ENCODE results near the gene CD300LD. TPM values are rescaled to one million over a fixed set of nuclear protein-coding genes. Genes with fewer than 3 reads are reported as not detected.

Gene CD300LD
- total and polyA plus RNA-seq, 4 experiments from 2014 or later = not detected

GRCh38 chr17:74619077-74619673, 27.1 kb upstream of the CD300LD start:
- no peak overlapping the region for H3K27ac ChIP-seq (ENCODE audit: low read depth, low read length)
- Mint-ChIP-seq H3K4me1 (peaks cover 0 to 1% (median 0%) of the 10 kb centered on the region in 4 donors), H3K9me3 (peaks cover 0 to 3% (median 0%) of the 10 kb centered on the region in 8 donors), H3K4me3 (no peak overlapping the region), H3K27ac (no peak overlapping the region), H3K36me3 (no peaks in the 10 kb centered on the region), H3K27me3 (peaks cover 24 to 43% of the 10 kb centered on the region in 2 donors)
- ChIA-PET POLR2A (ENCODE audit: partially characterized antibody) (no interaction called here), CTCF (ENCODE audit: partially characterized antibody) (no interaction called here)
- H3K4me3 ChIP-seq (ENCODE audit: low read length in 2 of 2) = no peak overlapping the region
- intact Hi-C loops (cut with micrococcal nuclease) = no loop called here
- no peaks in the 10 kb centered on the region for H3K9me3 ChIP-seq (ENCODE audit: control insufficient read depth in 1 of 2, low read length in 2 of 2)
- no peaks in the 10 kb centered on the region for H3K27me3 ChIP-seq (ENCODE audit: insufficient read depth, low read length)
- no peak for DNase-seq
- no peaks in the 10 kb centered on the region for H3K36me3 ChIP-seq (ENCODE audit: insufficient read depth, low read length)
- H3K4me1 ChIP-seq (ENCODE audit: insufficient read depth, low read length) = no peaks in the 10 kb centered on the region

GRCh38 chr17:74618451-74618850, 26.4 kb upstream of the CD300LD start:
- intact Hi-C loops (cut with micrococcal nuclease) = no loop called here
- Mint-ChIP-seq H3K27me3 (peaks cover 26 to 40% of the 10 kb centered on the region in 2 donors), H3K4me1 (peaks cover 0 to 1% (median 0%) of the 10 kb centered on the region in 4 donors), H3K27ac (no peak overlapping the region), H3K9me3 (peaks cover 0 to 3% (median 0%) of the 10 kb centered on the region in 8 donors), H3K36me3 (no peaks in the 10 kb centered on the region), H3K4me3 (no peak overlapping the region)
- Histone ChIP-seq H3K27me3 (ENCODE audit: insufficient read depth, low read length) (no peaks in the 10 kb centered on the region), H3K27ac (ENCODE audit: low read depth, low read length) (no peak overlapping the region), H3K4me1 (ENCODE audit: insufficient read depth, low read length) (no peaks in the 10 kb centered on the region), H3K9me3 (ENCODE audit: control insufficient read depth in 1 of 2, low read length in 2 of 2) (no peaks in the 10 kb centered on the region), H3K4me3 (ENCODE audit: low read length in 2 of 2) (no peak overlapping the region), H3K36me3 (ENCODE audit: insufficient read depth, low read length) (no peaks in the 10 kb centered on the region)
- POLR2A ChIA-PET (ENCODE audit: partially characterized antibody) = no interaction called here
- CTCF ChIA-PET (ENCODE audit: partially characterized antibody) = no interaction called here
- no peak for DNase-seq

GRCh38 chr17:74616696-74617095, 24.6 kb upstream of the CD300LD start:
- peaks cover 5% of the 10 kb centered on the region for H3K4me1 ChIP-seq (ENCODE audit: insufficient read depth, low read length)
- intact Hi-C loops (cut with micrococcal nuclease) = no loop called here
- H3K27me3 ChIP-seq (ENCODE audit: insufficient read depth, low read length) = no peaks in the 10 kb centered on the region
- Mint-ChIP-seq H3K4me3 (no peak overlapping the region), H3K27me3 (peaks cover 20 to 36% of the 10 kb centered on the region in 2 donors), H3K4me1 (peaks cover 0 to 4% (median 2%) of the 10 kb centered on the region in 4 donors), H3K27ac (peak overlapping the region in 1 of 7 donors; percentile 58), H3K36me3 (no peaks in the 10 kb centered on the region), H3K9me3 (peaks cover 0 to 2% (median 0%) of the 10 kb centered on the region in 8 donors)
- no peak overlapping the region for H3K27ac ChIP-seq (ENCODE audit: low read depth, low read length)
- POLR2A ChIA-PET (ENCODE audit: partially characterized antibody) = no interaction called here
- H3K9me3 ChIP-seq (ENCODE audit: control insufficient read depth in 1 of 2, low read length in 2 of 2) = no peaks in the 10 kb centered on the region
- CTCF ChIA-PET (ENCODE audit: partially characterized antibody) = no interaction called here
- H3K36me3 ChIP-seq (ENCODE audit: insufficient read depth, low read length) = no peaks in the 10 kb centered on the region
- H3K4me3 ChIP-seq (ENCODE audit: low read length in 2 of 2) = no peak overlapping the region
- no peak for DNase-seq

GRCh38 chr17:74612046-74612445, 20.0 kb upstream of the CD300LD start:
- no peak for DNase-seq
- no peaks in the 10 kb centered on the region for H3K9me3 ChIP-seq (ENCODE audit: control insufficient read depth in 1 of 2, low read length in 2 of 2)
- no peak overlapping the region for H3K4me3 ChIP-seq (ENCODE audit: low read length in 2 of 2)
- H3K36me3 ChIP-seq (ENCODE audit: insufficient read depth, low read length) = no peaks in the 10 kb centered on the region
- H3K27ac ChIP-seq (ENCODE audit: low read depth, low read length) = no peak overlapping the region
- Mint-ChIP-seq H3K4me3 (no peak overlapping the region), H3K27me3 (peaks cover 23 to 25% of the 10 kb centered on the region in 2 donors), H3K27ac (no peak overlapping the region), H3K36me3 (no peaks in the 10 kb centered on the region), H3K4me1 (peaks cover 0 to 4% (median 1%) of the 10 kb centered on the region in 4 donors), H3K9me3 (peaks cover 0 to 4% (median 0%) of the 10 kb centered on the region in 8 donors)
- ChIA-PET POLR2A (ENCODE audit: partially characterized antibody) (interaction anchor here (0.7 kb wide), 1 partner anchor 83 kb away, joined by 3 read pairs; no protein-coding TSS in a partner anchor), CTCF (ENCODE audit: partially characterized antibody) (no interaction called here)
- no peaks in the 10 kb centered on the region for H3K27me3 ChIP-seq (ENCODE audit: insufficient read depth, low read length)
- intact Hi-C loops (cut with micrococcal nuclease) = no loop called here
- peaks cover 5% of the 10 kb centered on the region for H3K4me1 ChIP-seq (ENCODE audit: insufficient read depth, low read length)

- H3K27me3 Mint-ChIP-seq = peaks cover 14 to 24% of the 10 kb centered on the region in 2 donors
- H3K36me3 Mint-ChIP-seq = no peaks in the 10 kb centered on the region
- no peak overlapping the region for H3K27ac Mint-ChIP-seq
- peaks cover 0 to 5% (median 0%) of the 10 kb centered on the region in 8 donors for H3K9me3 Mint-ChIP-seq
- H3K4me3 Mint-ChIP-seq = no peak overlapping the region
- Histone ChIP-seq H3K27ac (ENCODE audit: low read depth, low read length) (no peak overlapping the region), H3K36me3 (ENCODE audit: insufficient read depth, low read length) (no peaks in the 10 kb centered on the region), H3K27me3 (ENCODE audit: insufficient read depth, low read length) (no peaks in the 10 kb centered on the region), H3K4me3 (ENCODE audit: low read length in 2 of 2) (no peak overlapping the region), H3K9me3 (ENCODE audit: control insufficient read depth in 1 of 2, low read length in 2 of 2) (no peaks in the 10 kb centered on the region), H3K4me1 (ENCODE audit: insufficient read depth, low read length) (peaks cover 5% of the 10 kb centered on the region)
- intact Hi-C loops (cut with micrococcal nuclease) = no loop called here
- ChIA-PET POLR2A (ENCODE audit: partially characterized antibody) (no interaction called here), CTCF (ENCODE audit: partially characterized antibody) (no interaction called here)
- peaks cover 0 to 4% (median 1%) of the 10 kb centered on the region in 4 donors for H3K4me1 Mint-ChIP-seq
- no peak for DNase-seq
Observed at GRCh38 chr17:74610108-74610507, 18.0 kb upstream of the CD300LD start.

- intact Hi-C loops (cut with micrococcal nuclease) = no loop called here
- CTCF ChIA-PET (ENCODE audit: partially characterized antibody) = no interaction called here
Observed at GRCh38 chr17:74608511-74608910, 16.4 kb upstream of the CD300LD start.

GRCh38 chr17:74607221-74607620, 15.1 kb upstream of the CD300LD start:
- Histone ChIP-seq H3K27ac (ENCODE audit: low read depth, low read length) (no peak overlapping the region), H3K36me3 (ENCODE audit: insufficient read depth, low read length) (no peaks in the 10 kb centered on the region), H3K9me3 (ENCODE audit: control insufficient read depth in 1 of 2, low read length in 2 of 2) (no peaks in the 10 kb centered on the region), H3K4me1 (ENCODE audit: insufficient read depth, low read length) (no peaks in the 10 kb centered on the region), H3K4me3 (ENCODE audit: low read length in 2 of 2) (no peak overlapping the region), H3K27me3 (ENCODE audit: insufficient read depth, low read length) (no peaks in the 10 kb centered on the region)
- intact Hi-C loops (cut with micrococcal nuclease) = no loop called here
- Mint-ChIP-seq H3K27me3 (peaks cover 14 to 20% of the 10 kb centered on the region in 2 donors), H3K4me1 (peaks cover 0 to 5% (median 2%) of the 10 kb centered on the region in 4 donors), H3K9me3 (peaks cover 0 to 4% (median 0%) of the 10 kb centered on the region in 8 donors), H3K4me3 (no peak overlapping the region), H3K36me3 (no peaks in the 10 kb centered on the region), H3K27ac (no peak overlapping the region)
- ChIA-PET POLR2A (ENCODE audit: partially characterized antibody) (no interaction called here), CTCF (ENCODE audit: partially characterized antibody) (no interaction called here)
- DNase-seq = no peak

More at GRCh38 chr17:74608511-74608910, 16.4 kb upstream of the CD300LD start:
- DNase-seq = no peak
- Histone ChIP-seq H3K36me3 (ENCODE audit: insufficient read depth, low read length) (no peaks in the 10 kb centered on the region), H3K4me3 (ENCODE audit: low read length in 2 of 2) (no peak overlapping the region), H3K4me1 (ENCODE audit: insufficient read depth, low read length) (peaks cover 5% of the 10 kb centered on the region), H3K9me3 (ENCODE audit: control insufficient read depth in 1 of 2, low read length in 2 of 2) (no peaks in the 10 kb centered on the region), H3K27ac (ENCODE audit: low read depth, low read length) (no peak overlapping the region), H3K27me3 (ENCODE audit: insufficient read depth, low read length) (no peaks in the 10 kb centered on the region)
- Mint-ChIP-seq H3K27me3 (peaks cover 14 to 17% of the 10 kb centered on the region in 2 donors), H3K4me1 (peaks cover 0 to 4% (median 1%) of the 10 kb centered on the region in 4 donors), H3K27ac (no peak overlapping the region), H3K36me3 (no peaks in the 10 kb centered on the region), H3K9me3 (peaks cover 0 to 4% (median 0%) of the 10 kb centered on the region in 8 donors), H3K4me3 (no peak overlapping the region)
- POLR2A ChIA-PET (ENCODE audit: partially characterized antibody) = interaction anchor here (0.6 kb wide), 1 partner anchor 83 kb away, joined by 3 read pairs; no protein-coding TSS in a partner anchor
